IMR-90 (cell line): ENCODE measurements around the gene CMA1. TPM values are rescaled to one million over a fixed set of nuclear protein-coding genes. Genes with fewer than 3 reads are reported as not detected.
"Not testable (repeated sequence)": the region's sequence is repeated elsewhere in the genome, so short reads cannot be mapped to it uniquely, and the experiment has no call there.

Experiments
- ATAC-seq: fragments of 200-7000 bp; cut with Tn5 transposase; 2 replicates; pipeline ENCODE4 v1.9.1; 2020; ENCODE audit warnings: low read depth, mild to moderate bottlenecking, moderate library complexity
- BruUV-seq: library from RNA; stranded (reverse); fragments of 400-500 nt; replicated peaks from 2 replicates; lab custom pipeline; 2021; lab: Mats Ljungman, UMichigan
- CTCF ChIA-PET: fragments of 300-600 bp; formaldehyde crosslinking; extraction: SDS; loops from one replicate; lab custom pipeline; 2021; ENCODE audit warnings: antibody characterized with exemption; lab: Yijun Ruan, JAX
- POLR2A ChIA-PET: fragments of 300-600 bp; sonication (Branson Sonifier 250); formaldehyde crosslinking; loops from one replicate; lab custom pipeline; 2022; ENCODE audit warnings: antibody characterized with exemption; ENCODE audit not compliant: unreplicated experiment; lab: Charles Lee
- DNase-seq: peaks from one replicate; pipeline ENCODE4 v3.0.0; 2013
- H2AFZ ChIP-seq: replicated peaks from 2 replicates; pipeline ENCODE3; 2013; ENCODE audit warnings: low read length, mild to moderate bottlenecking; ENCODE audit not compliant: poor library complexity
- H2AK5ac ChIP-seq: 2 replicates; pipeline ENCODE4 v1.6.1; 2013; ENCODE audit warnings: low read depth, low read length, inconsistent platforms
- H2AK9ac ChIP-seq: replicated peaks from 2 replicates; pipeline ENCODE3; 2013; ENCODE audit warnings: mild to moderate bottlenecking, low read depth, low read length, moderate library complexity; ENCODE audit not compliant: poor library complexity
- H2BK120ac ChIP-seq: 2 replicates; pipeline ENCODE4 v1.6.1; 2013; ENCODE audit warnings: low read depth, low read length, inconsistent platforms
- H2BK15ac ChIP-seq: 3 replicates; pipeline ENCODE4 v1.6.1; 2013; ENCODE audit warnings: low read depth, low read length, inconsistent platforms
- H2BK20ac ChIP-seq: 2 replicates; pipeline ENCODE4 v1.6.1; 2013; ENCODE audit warnings: low read depth, mild to moderate bottlenecking, inconsistent platforms, low read length, moderate library complexity
- H2BK5ac ChIP-seq: 2 replicates; pipeline ENCODE4 v1.6.1; 2013; ENCODE audit warnings: mild to moderate bottlenecking, low read depth, low read length, inconsistent platforms; ENCODE audit not compliant: poor library complexity, severe bottlenecking
- H3K14ac ChIP-seq: replicated peaks from 2 replicates; pipeline ENCODE4 v1.6.1; 2013; ENCODE audit warnings: low read depth, low read length, inconsistent platforms
- H3K18ac ChIP-seq: 2 replicates; pipeline ENCODE4 v1.6.1; 2013; ENCODE audit warnings: low read depth, low read length, control low read depth
- H3K23ac ChIP-seq: 2 replicates; pipeline ENCODE4 v1.6.1; 2013; ENCODE audit warnings: low read depth, low read length, inconsistent platforms
- H3K27ac ChIP-seq: 2 replicates; pipeline ENCODE4 v1.5.1; 2013; ENCODE audit warnings: mild to moderate bottlenecking, control low read depth, low read length; ENCODE audit not compliant: insufficient read depth
- H3K27me3 ChIP-seq: 2 replicates; pipeline ENCODE4 v1.6.1; 2013; ENCODE audit warnings: low read length; ENCODE audit not compliant: control insufficient read depth, insufficient read depth
- H3K36me3 ChIP-seq: 2 replicates; pipeline ENCODE4 v1.6.1; 2013; ENCODE audit warnings: low read length, mixed read lengths; ENCODE audit not compliant: control insufficient read depth, insufficient read depth
- H3K4ac ChIP-seq: 2 replicates; pipeline ENCODE4 v1.6.1; 2013; ENCODE audit warnings: low read depth, low read length, inconsistent platforms
- H3K4me1 ChIP-seq: 2 replicates; pipeline ENCODE4 v1.6.1; 2013; ENCODE audit warnings: low read length, mixed read lengths; ENCODE audit not compliant: control insufficient read depth, insufficient read depth
- H3K4me2 ChIP-seq: 2 replicates; pipeline ENCODE4 v1.6.1; 2013; ENCODE audit warnings: low read depth, mild to moderate bottlenecking, control low read depth, low read length, moderate library complexity
- H3K4me3 ChIP-seq: 2 replicates; pipeline ENCODE4 v1.5.1; 2013; ENCODE audit warnings: low read depth, mild to moderate bottlenecking, control low read depth, low read length, moderate library complexity; ENCODE audit not compliant: insufficient read depth
- H3K56ac ChIP-seq: 2 replicates; pipeline ENCODE4 v1.6.1; 2013; ENCODE audit warnings: low read length, inconsistent platforms; ENCODE audit not compliant: insufficient read depth; ENCODE audit errors: extremely low read depth
- H3K79me1 ChIP-seq, 2 experiments: 2 replicates each; pipeline ENCODE4 v1.6.1; 2013; ENCODE audit warnings: low read length in 2 of 2, inconsistent platforms in 1 of 2, low read depth in 1 of 2
- H3K9ac ChIP-seq: 2 replicates; pipeline ENCODE4 v1.6.1; 2013; ENCODE audit warnings: low read depth, low read length, control low read depth
- H3K9me1 ChIP-seq: 2 replicates; pipeline ENCODE4 v1.6.1; 2013; ENCODE audit warnings: low read length, inconsistent platforms; ENCODE audit not compliant: insufficient read depth
- H3K9me3 ChIP-seq: 2 replicates; pipeline ENCODE4 v1.6.1; 2013; ENCODE audit warnings: low read length; ENCODE audit not compliant: control insufficient read depth, insufficient read depth
- H4K20me1 ChIP-seq: 2 replicates; pipeline ENCODE4 v1.6.1; 2013; ENCODE audit warnings: low read length, inconsistent platforms; ENCODE audit not compliant: insufficient read depth
- H4K5ac ChIP-seq: 2 replicates; pipeline ENCODE4 v1.6.1; 2013; ENCODE audit warnings: mild to moderate bottlenecking, low read depth, low read length, control low read depth
- H4K8ac ChIP-seq, 2 experiments: 2 replicates each; pipeline ENCODE4 v1.6.1; 2013; ENCODE audit warnings: low read depth in 2 of 2, low read length in 2 of 2, control low read depth in 1 of 2, inconsistent platforms in 1 of 2
- H4K91ac ChIP-seq: 2 replicates; pipeline ENCODE4 v1.6.1; 2013; ENCODE audit warnings: low read depth, low read length, inconsistent platforms; ENCODE audit not compliant: insufficient read depth
- WGBS, 2 experiments: methylation state at CpG; one replicate each; pipeline versions ENCODE4 v1.1.5 to v1.1.7; 2013; ENCODE audit warnings: missing lambda C conversion rate in 2 of 2; ENCODE audit not compliant: insufficient read length in 1 of 2; ENCODE audit errors: extremely low coverage in 2 of 2; 5-methylcytosine and 5-hydroxymethylcytosine counted together
- dilution Hi-C: fragments of 300-500 bp; cut with HindIII; formaldehyde crosslinking; loops from one replicate; pipeline ENCODE4 v1.14.3; 2018; ENCODE audit warnings: low sequenced_read_pairs; ENCODE audit not compliant: unreplicated experiment
- in situ Hi-C: fragments of 300-500 bp; cut with MboI; formaldehyde crosslinking; loops from 3 replicates; pipeline ENCODE4 v1.14.3; 2019; ENCODE audit warnings: low sequenced_read_pairs, inconsistent platforms, mixed read lengths
- intact Hi-C: fragments of 100-400 bp; cut with micrococcal nuclease; formaldehyde crosslinking; loops from 2 replicates; pipeline ENCODE4 v1.10.0; 2022
- polyA plus RNA-seq, 3 experiments: library from polyadenylated mRNA; depleted of rRNA; stranded (reverse); fragments of >200 nt; gene quantifications; 2 replicates each; pipeline ENCODE4 v1.2.3, GENCODE V29; 2012; ENCODE audit warnings: low replicate concordance in 1 of 3
- total RNA-seq: library from RNA; depleted of rRNA; stranded (reverse); fragments of >200 nt; gene quantifications from 2 replicates; pipeline ENCODE4 v1.2.3, GENCODE V29; 2012

The CMA1 gene
- total and polyA plus RNA-seq, 2 of the 4 experiments (the other 2 are of a cell fraction), result not detected

DNA sequence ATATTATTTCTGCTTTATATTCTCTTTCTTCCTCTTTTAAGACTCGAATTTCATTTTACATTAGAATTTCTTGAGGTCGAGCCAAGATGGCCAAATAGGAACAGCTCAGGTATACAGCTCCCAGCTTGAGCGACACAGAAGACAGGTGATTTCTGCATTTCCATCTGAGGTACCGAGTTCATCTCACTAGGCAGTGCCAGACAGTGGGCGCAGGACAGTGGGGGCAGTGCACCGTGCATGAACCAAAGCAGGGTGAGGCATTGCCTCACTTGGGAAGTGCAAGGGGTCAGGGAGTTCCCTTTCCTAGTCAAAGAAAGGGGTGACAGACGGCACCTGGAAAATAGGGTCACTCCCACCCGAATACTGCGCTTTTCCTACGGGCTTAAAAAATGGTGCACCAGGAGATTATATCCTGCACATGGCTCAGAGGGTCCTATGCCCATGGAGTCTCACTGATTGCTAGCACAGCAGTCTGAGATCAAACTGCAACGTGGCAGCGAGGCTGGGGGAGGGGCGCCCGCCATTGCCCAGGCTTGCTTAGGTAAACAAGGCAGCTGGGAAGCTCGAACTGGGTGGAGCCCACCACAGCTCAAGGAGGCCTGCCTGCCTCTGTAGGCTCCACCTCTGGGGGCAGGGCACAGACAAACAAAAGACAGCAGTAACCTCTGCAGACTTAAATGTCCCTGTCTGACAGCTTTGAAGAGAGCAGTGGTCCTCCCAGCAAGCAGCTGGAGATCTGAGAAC is 18.0 kb upstream of the CMA1 start:
- H3K36me3 ChIP-seq, DNase-seq, H3K18ac ChIP-seq, H3K27ac ChIP-seq, CTCF ChIA-PET, H3K79me1 ChIP-seq, H3K4me2 ChIP-seq, H3K23ac ChIP-seq, ATAC-seq, H3K9me1 ChIP-seq, BruUV-seq, H3K4ac ChIP-seq, dilution Hi-C loops, intact Hi-C loops, H4K5ac ChIP-seq, H3K4me1 ChIP-seq, H2BK15ac ChIP-seq, H3K4me3 ChIP-seq, H4K20me1 ChIP-seq, H4K91ac ChIP-seq, H3K9ac ChIP-seq, H4K8ac ChIP-seq, in situ Hi-C loops, H3K14ac ChIP-seq, H2AK5ac ChIP-seq, H2AFZ ChIP-seq, H3K9me3 ChIP-seq, POLR2A ChIA-PET, H3K56ac ChIP-seq, H2AK9ac ChIP-seq, H3K27me3 ChIP-seq, H2BK5ac ChIP-seq, H2BK20ac ChIP-seq, H2BK120ac ChIP-seq: not testable (repeated sequence)
- 59% methylated on average over 7 of the region's 15 CpGs; no CpG with 5 or more reads in 1 of the 2 experiments for WGBS, 2 experiments
